Fibroblast of lung (primary cell): Measurements from ENCODE around the gene SH3GL3.

Experiments
- CTCF ChIP-seq, 2 donors: IDR thresholded peaks in 1 of 2; conservative IDR thresholded peaks in 1 of 2; 1 replicate in 1 of 2; 2 replicates in 1 of 2; pipeline ENCODE4 v1.5.1; 2011 to 2012; ENCODE audit warnings: low read length in 2 of 2, control low read depth in 1 of 2, inconsistent platforms in 1 of 2, low read depth in 1 of 2, mild to moderate bottlenecking in 1 of 2
- EZH2 ChIP-seq: IDR thresholded peaks from 2 replicates; pipeline ENCODE4 v1.5.1; 2012; ENCODE audit warnings: low read length, control low read depth, mild to moderate bottlenecking; ENCODE audit errors: missing control alignments

DNA sequence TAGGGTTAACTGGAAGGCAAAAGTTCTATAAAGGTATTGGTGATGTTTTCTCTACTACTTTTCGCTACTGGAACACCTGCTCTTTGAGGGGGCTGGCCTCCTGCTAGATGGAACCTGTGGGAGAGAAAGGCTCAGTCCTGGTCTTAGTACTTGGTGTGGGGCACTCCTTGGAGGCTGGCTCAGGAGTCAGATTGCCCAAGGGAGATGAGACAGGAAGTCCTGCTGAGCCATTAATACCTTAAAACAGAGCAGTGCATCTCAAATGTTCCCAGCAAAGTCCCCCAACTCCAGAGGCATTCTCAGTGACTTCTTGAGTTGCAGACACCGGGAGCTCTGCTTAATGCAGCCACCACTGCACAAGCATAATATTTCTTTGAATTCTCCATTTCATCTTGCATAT, 203.7 kb downstream of the SH3GL3 start:
- TF ChIP-seq CTCF (conservative IDR thresholded peaks at IDR 0.05 in 1 of 2, IDR thresholded peaks at IDR 0.05 in 1 of 2; ENCODE audit: low read depth in 1 of 2, low read length in 2 of 2) (no peak), EZH2 (no peak)
